Activated gamma-delta T cell treated with Interleukin-2 at 50 U/mL for 16 hours (primary cell): ENCODE results near the gene TSPAN15.
"Not testable (repeated sequence)": the region's sequence is repeated elsewhere in the genome, so short reads cannot be mapped to it uniquely, and the experiment has no call there.

Source experiments
- DNase-seq: peaks from one replicate; pipeline ENCODE4 v3.0.0-alpha.2; 2020

The TSPAN15 gene

DNA sequence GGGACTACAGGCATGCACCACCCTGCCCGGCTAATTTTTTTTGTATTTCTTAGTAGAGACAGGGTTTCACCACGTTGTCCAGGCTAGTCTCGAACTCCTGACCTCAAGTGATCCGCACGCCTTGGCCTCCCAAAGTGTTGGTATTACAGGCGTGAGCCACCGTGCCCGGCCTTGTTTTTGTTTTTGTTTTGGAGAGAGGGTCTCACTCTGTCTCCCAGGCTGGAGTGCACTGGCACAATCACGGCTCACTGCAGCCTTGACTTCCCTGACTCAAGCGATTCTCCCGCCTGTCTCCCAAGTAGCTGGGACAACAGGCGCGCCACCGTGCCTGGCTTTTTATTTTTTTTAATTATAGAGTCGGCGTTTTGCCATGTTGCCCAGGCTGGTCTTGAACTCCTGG is 870 bp upstream of the TSPAN15 start:
- not testable (repeated sequence) for DNase-seq

DNA sequence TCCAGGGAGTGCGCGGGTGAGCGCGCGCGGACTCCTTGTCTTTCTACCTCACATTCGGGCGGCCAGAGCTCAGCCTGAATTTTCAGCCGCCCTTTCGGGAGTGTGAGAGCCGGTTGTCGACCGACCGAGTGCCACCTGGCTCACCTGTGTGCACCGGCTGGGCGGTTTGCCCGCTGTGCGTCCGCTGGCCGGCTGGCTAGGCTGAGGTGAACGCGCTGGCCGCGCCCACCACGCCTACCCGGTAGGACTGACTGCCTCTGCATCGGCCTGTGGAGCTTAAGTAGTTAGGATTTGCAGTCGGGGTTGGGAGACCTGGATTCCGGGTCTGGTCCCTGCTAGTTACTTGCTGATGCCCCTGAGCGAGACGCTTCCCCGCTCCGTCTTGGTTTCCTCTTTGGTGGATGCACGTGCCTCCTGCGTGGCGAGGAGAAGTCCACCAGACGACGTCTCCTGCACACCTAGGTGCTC is 553 bp downstream of the TSPAN15 start:
- DNase-seq, result no peak

GRCh38 chr10:69452676-69453415 is 1.6 kb downstream of the TSPAN15 start:
- DNase-seq, result no peak

- DNase-seq, result no peak
Observed at GRCh38 chr10:69453795-69454194, 2.5 kb downstream of the TSPAN15 start.

GRCh38 chr10:69455006-69455763 is 3.9 kb downstream of the TSPAN15 start:
- no peak for DNase-seq

GRCh38 chr10:69456880-69457693 is 5.8 kb downstream of the TSPAN15 start:
- DNase-seq, result no peak

GRCh38 chr10:69457771-69458237 is 6.5 kb downstream of the TSPAN15 start:
- DNase-seq, result no peak

GRCh38 chr10:69458430-69459100 is 7.3 kb downstream of the TSPAN15 start:
- DNase-seq, result no peak

DNA sequence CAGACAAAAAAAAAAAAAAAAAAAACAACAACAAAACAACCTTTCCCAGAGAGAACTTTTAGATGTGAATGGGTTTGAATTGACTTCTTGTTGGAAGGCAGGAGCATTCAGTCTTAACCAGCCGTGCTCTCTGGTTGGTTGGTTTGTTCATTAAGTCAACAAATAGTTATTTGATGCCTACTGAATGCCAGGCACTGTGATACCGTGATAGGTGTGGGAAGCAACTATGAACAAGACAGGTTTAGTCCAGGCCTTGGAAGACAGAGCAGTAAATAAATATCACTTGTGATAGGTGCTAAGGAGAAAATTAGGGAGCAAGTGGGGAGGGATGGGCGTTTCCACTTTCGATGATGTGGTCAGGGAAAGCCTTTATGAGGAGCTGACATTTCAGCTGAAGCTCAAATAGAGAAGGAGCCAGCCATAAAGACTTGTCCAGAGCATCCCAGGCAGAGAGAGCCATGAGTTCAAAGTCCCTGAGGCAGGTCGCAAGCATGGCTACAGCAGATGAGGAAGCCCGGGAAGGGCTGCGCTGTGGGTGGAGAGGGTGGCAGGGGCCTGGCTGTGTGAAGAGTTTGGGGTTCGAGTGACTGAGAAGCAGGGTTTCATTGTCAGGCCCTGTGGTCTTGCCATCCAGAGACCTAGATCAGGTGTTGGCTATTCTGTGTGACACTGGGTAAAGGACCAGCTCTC is 8.0 kb downstream of the TSPAN15 start:
- no peak for DNase-seq

DNA sequence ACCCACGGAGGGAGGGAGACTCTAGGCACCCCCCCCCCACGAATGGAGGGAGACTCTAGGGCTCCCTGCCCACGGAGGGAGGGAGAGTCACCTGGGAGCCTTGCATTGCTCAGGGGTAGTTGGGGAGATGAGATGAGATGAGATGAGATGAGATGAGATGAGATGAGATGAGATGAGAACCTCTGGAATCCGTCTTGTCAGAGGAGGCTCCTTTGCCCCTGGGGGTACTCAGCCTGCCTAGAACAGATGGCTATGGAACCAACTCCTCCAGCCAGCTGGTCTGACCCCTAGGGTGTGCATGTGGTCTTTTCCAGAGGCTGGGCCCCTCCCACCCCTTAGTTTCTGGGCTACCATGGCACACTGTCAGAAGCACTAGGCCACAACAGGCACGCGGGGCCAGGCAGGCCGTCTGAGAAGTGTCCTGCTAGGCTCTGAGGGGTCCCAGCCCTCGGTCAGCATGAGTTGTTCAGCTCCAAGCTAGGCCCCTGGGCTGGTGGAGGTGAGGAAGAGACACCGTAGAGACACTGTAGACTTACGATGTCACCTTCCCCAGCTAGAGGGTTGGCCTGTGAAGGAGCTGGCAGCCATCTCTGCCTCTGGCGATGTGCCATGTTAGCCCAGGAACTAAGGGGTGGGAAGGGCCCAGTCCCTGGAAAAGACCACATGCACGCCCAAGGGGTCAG is 8.8 kb downstream of the TSPAN15 start:
- no peak for DNase-seq

- no peak for DNase-seq
Observed at GRCh38 chr10:69460576-69461242, 9.4 kb downstream of the TSPAN15 start.

GRCh38 chr10:69461243-69462025 is 10.2 kb downstream of the TSPAN15 start:
- DNase-seq, result no peak

- no peak for DNase-seq
Observed at GRCh38 chr10:69463886-69464285, 12.6 kb downstream of the TSPAN15 start.

GRCh38 chr10:69464401-69464800 is 13.1 kb downstream of the TSPAN15 start:
- no peak for DNase-seq

DNA sequence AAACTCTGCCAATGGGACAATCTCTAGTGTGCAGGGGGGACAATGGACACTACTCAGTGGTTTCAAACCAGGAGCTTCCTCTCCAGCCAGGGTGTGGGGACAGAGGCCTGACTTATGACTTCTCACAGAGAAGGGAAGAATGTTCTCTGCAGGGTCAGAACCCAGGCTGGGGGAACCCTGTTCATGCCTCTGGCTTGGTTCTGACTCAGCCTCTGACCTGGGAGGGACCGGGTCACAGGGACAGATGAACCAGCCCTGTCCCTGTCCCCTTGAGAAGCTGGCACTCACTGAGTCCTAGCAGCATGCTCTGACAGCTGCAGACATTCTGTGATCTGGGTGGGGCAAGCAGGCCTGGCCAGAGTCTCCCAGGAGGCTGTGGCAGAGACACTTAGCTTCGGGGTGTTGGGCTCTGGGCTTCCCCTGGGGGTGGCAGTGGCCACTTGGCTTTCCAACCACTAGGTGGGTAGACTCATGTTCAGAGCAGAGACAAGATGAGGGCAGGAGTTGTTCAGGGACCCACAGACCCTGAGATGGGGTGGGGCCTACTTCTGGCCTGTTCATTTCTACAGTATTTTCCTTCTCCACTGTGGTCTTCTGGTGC is 13.6 kb downstream of the TSPAN15 start:
- no peak for DNase-seq

GRCh38 chr10:69465457-69466157 is 14.3 kb downstream of the TSPAN15 start:
- DNase-seq, result no peak

GRCh38 chr10:69466158-69466490 is 14.9 kb downstream of the TSPAN15 start:
- no peak for DNase-seq

DNA sequence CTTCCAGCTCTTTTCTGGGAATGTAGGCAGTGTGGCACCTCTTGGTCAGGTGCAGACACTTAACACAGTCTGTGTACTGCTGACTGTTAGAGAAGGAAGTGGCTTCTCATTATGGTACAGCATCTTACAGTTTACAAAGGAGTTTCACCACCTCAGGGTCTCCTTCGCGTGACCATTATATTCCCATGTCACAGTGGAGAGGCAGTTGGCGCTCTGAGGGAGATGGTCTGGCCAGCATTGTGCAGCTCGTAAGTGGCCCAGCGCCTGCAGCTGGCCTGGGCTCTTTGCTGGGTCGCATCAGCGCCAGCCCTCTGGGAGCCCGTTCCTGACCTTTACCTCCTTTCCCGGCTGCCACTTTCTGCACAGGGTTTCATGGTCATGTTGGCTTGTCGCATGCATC is 15.4 kb downstream of the TSPAN15 start:
- no peak for DNase-seq
